Amniotic stem cell (primary cell): ENCODE results near the gene PFKP.
"Not testable (repeated sequence)": the region's sequence is repeated elsewhere in the genome, so short reads cannot be mapped to it uniquely, and the experiment has no call there.

Experiments used
- DNase-seq: peaks from one replicate; lab custom pipeline; 2025; lab: John Stamatoyannopoulos, UW

PFKP gene

DNA sequence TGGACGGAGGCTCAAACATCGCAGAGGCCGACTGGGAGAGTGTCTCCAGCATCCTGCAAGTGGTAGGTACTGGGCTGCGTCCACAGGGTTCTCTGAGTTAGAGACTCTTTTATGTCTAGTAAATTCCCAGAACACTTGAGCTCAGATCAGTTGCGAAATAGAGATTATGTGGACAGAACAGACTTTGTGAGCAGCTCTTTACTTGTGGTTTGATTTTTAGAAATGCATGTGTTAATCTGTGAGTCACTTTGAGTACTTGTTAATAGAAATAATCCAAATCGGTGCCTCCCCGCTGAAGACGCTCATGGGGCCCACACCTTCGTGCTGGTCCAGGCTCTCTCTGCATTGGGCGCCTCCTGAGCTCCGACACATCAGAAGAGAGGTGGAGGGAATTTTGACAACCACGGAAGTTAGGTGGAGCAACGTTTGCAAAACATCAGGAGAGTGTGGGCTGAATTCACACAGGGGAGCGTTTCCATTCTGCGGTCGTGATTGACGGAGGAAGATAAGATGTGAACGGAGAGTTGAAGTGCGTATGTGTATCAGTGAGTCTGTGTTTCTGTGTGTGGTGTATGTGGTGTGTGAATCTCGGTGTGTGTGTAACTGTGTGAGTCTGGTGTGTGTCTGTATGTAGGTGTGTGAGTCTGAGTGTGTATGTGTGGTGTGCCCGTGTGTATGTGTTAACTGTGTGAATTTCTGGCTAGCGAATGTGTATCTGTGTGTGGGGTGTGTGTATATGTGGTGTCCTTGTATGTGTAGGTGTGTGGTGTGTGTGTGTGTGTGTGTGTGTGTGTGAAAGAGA lies 32.1 kb downstream of the PFKP start:
- no peak for DNase-seq

DNA sequence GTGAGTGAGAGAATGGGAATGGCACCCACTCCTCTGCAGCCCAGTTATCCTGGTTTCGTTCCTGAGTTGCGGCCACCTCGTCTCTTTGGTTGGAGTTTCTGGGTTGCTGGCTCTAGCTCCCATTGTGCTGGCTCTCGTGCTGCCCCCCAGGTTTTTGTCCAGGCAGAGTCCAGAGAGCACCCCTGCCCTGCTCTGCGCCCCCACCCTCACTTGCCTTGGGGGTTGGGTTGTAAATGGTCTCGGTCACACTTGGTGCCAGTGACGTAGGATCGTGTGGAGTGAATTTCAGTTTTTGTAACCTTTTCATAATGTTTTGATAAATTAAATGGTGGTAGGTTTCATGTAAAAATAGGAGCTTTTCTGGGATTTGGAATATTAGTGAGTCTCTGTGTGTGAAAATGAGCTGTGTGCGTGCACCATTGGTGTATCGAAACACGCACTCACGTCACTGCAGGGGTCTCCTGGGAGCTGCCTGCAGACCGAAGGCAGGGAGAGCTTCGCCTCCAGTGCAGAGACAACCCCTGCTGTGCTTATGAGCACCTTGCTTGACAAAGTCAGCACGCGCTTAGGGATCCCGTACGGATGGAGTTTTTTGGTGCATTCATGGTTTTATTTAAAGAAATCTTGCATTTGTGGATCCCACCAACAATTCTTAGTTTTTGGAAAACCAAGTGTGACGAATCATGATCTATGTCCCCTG lies 32.9 kb downstream of the PFKP start:
- no peak for DNase-seq

- DNase-seq = no peak
Observed at GRCh38 chr10:3100856-3101640, 33.7 kb downstream of the PFKP start.

GRCh38 chr10:3102720-3103427 lies 35.5 kb downstream of the PFKP start:
- DNase-seq = no peak

GRCh38 chr10:3103646-3104045 lies 36.3 kb downstream of the PFKP start:
- no peak for DNase-seq

DNA sequence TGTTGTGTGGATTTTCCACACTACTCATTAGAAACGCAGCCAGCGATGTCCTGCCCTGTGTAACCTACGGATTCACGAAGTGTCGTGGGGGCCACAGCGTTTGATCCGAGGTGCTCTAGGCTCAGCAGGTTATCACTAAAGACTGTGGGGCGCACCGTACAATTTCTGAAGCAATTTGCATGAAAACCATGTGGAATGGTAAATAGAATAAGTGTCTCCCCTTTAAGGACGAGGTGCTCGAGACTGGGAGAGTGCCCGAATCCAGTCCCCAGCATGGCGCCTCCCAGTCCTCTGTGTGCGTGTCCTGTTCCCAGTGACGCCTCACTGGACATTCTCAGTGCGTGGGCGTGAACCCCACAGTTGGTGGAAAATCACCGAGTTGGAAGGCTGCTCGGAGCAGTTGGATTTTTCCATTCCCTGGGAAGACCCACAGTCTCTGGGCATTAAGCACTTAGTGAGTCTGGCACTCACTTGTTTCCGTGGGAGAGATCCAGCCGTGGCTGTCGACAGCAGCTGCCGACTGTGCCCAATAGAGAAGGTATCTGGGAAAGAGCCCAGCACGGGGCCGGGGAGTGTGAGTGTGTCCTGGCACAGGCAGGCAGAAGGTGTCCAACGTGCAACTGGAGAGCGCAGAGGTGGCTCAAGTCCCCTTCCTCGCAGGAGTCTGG lies 37.0 kb downstream of the PFKP start:
- no peak for DNase-seq

DNA sequence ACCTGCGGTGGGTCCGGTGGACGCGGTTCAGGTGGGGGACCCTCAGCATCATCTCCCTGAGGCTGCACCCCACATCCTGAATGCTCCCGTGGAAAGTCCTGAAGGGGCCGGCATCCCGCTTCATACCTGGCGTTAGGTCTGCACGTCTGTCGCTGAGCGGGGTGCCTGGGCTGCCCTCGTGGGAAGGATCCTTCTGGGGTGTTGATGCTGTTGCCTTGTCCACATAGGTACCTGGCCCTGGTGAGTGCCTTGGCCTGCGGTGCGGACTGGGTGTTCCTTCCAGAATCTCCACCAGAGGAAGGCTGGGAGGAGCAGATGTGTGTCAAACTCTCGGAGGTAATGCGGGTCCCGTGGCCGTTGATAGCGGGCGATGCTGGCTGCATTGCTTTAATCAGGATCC lies 37.8 kb downstream of the PFKP start:
- DNase-seq = no peak

- DNase-seq = no peak
Observed at GRCh38 chr10:3105905-3106304, 38.6 kb downstream of the PFKP start.

DNA sequence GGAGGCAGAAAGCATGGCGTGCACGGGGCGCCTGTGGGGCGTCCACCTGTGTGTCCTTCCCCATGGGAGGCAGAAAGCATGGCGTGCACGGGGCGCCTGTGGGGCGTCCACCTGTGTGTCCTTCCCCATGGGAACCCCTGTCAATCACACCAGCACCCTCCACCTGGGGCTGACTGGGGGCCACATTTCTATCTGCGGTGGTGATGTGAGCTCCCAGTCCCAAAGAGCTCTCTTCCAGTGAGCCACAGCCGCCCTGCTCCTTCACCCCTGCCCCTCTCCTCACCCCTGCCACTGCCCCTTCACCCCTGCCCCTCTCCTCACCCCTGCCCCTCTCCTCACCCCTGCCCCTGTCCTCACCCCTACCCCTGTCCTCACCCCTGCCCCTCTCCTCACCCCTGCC lies 39.0 kb downstream of the PFKP start:
- not testable (repeated sequence) for DNase-seq

- DNase-seq = no peak
Observed at GRCh38 chr10:3106928-3107425, 39.6 kb downstream of the PFKP start.

GRCh38 chr10:3107426-3107961 lies 40.1 kb downstream of the PFKP start:
- DNase-seq = no peak

DNA sequence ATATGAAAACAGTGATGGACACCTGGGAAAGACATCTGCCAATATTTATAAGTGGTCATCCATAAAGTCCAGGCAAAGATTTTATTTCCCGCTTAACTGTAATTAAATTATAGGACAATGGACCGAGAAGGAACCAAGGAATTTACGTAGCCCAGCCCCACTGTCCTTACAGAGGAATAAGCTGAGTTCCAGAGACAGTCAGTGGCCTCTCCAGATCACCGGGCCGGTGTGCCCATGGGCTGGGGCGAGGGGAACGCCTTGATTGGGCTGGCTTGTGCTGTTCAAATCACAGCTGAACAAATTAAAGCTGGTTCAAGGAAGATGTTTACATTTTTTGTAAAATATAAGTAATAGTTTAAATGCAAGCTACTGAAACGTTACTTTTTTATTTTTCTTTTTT lies 40.7 kb downstream of the PFKP start:
- DNase-seq = no peak

DNA sequence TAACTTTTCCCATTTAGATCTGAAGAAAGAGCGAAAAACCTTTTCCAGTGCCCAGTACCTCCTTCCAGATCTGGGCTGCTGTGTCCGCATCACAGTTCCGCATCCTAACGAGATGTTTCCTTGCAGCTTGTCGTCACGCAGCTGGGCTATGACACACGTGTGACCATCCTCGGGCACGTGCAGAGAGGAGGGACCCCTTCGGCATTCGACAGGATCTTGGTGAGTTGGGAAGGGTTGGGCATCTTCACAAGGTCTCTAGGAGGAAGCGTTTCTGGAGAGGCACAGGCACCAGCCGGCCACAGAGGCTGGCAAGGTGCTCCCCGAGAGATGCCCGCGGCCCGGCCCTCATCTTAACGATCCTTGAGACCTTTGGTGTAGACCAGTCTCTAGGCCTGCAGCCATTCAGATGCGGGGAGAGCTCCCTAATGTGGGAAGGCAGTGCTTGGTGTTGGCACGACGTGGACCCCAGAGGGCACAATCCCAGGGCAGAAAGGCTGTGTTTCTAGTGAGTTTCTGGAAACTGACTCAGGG lies 41.3 kb downstream of the PFKP start:
- no peak for DNase-seq

- DNase-seq = no peak
Observed at GRCh38 chr10:3109196-3109595, 41.8 kb downstream of the PFKP start.

- DNase-seq = no peak
Observed at GRCh38 chr10:3109633-3110032, 42.3 kb downstream of the PFKP start.

DNA sequence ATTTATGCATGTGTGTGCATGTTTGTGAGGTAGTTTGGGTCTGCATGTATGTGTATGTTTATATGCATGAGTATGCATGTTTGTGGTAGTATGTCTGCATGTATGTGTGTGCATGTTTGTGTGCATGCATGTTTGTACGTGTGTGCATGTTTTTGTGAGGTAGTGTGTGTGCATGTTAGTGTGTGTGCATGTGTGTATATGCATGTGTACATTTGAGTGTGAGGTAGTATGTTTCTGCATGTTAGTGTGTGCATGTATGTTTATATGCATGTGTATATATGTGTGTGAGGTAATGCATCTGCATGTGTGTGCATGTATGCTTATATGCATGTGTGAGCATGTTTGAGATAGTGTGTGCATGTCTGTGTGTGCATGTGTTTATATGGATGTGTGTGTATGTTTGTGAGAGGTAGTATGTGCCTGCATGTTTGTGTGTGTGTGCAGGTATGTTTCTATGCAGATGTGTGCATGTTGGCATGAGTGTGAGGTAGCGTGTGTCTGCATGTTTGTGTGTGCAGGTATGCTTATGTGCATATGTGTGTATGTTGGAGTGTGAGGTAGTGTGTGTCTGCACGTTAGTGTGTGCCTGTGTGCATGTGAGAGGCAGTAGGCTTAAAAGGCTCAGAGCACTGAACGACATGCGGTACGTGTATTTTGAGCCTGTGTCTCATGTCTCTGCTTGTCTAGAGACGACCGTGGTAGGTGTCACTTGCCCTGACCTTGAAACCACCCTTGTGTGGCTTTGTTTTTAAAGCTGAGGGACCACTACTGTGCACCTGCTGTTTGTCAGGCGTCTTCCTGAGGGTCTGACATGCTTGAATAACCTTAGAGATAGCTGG lies 43.7 kb downstream of the PFKP start:
- no peak for DNase-seq

DNA sequence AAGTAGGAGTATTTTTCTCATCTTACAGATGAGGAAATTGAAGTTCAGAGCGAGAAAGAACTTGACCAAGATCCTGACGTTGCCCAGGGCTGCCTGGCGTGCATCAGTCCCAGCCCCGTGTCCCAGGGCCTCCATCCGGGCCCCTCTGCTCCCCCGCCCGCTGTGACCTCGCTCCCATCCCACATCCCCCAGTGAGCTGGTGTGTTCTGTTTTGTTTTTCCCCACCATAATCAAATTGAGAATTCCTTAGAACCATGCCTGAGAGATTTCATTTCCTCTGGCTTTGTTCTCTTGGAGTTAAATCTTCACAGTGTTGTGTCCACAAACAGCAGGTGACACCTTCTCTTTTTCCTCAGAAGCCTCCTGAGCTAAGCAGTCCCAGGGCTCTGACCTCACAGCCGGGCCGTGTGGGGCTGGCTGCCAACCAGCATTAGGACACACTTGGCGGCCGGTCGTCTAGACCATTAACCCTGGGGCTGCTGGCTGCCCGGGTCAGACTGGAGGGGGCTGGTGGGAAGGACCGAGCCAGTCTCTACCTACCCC lies 44.3 kb downstream of the PFKP start:
- no peak for DNase-seq

- DNase-seq = no peak
Observed at GRCh38 chr10:3113343-3113720, 46.0 kb downstream of the PFKP start.

GRCh38 chr10:3115685-3116084 lies 48.3 kb downstream of the PFKP start:
- no peak for DNase-seq
